Gastrocnemius medialis (tissue), 4 donors: Measurements from ENCODE around the gene CENPW.

Experiments
- POLR2A ChIP-seq, 2 donors: fragments of 450-650 bp; IDR thresholded peaks; one replicate each; pipeline ENCODE4 v1.6.1; 2017; ENCODE audit warnings: antibody characterized with exemption in 2 of 2, mild to moderate bottlenecking in 2 of 2, moderate library complexity in 2 of 2
- TF ChIP-seq, protein P1 (sequence below), 5 experiments: fragments of 450-650 bp in 3 of 5; fragments of 200-600 bp in 2 of 5; sonication (generic) in 2 of 5; IDR thresholded peaks in 4 of 5; conservative IDR thresholded peaks in 1 of 5; 1 replicate in 4 of 5; 2 replicates in 1 of 5; pipeline ENCODE4 v1.5.1; 2016 to 2019; ENCODE audit warnings: antibody characterized with exemption in 5 of 5, mild to moderate bottlenecking in 3 of 5, moderate library complexity in 3 of 5

DNA sequence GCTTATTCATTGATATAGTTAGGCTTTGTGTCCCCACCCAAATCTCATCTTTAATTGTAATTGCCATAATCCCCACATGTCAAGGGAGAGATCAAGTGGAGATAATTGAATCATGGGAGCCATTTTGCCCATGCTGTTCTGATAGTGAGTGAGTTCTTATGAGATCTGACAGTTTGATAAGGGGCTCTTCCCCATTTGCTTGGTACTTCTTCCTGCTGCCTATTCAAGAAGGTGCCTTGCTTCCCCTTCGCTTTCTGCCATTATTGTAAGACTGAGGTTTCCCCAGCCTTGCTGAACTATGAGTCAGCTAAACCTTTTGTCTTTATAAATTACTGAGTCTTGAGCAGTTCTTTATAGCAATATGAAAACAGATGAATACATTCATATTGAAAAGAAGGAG lies 45.6 kb downstream of the CENPW start:
- TF ChIP-seq POLR2A (IDR thresholded peaks at IDR 0.05) = no peak
- TF ChIP-seq, protein P1, sequence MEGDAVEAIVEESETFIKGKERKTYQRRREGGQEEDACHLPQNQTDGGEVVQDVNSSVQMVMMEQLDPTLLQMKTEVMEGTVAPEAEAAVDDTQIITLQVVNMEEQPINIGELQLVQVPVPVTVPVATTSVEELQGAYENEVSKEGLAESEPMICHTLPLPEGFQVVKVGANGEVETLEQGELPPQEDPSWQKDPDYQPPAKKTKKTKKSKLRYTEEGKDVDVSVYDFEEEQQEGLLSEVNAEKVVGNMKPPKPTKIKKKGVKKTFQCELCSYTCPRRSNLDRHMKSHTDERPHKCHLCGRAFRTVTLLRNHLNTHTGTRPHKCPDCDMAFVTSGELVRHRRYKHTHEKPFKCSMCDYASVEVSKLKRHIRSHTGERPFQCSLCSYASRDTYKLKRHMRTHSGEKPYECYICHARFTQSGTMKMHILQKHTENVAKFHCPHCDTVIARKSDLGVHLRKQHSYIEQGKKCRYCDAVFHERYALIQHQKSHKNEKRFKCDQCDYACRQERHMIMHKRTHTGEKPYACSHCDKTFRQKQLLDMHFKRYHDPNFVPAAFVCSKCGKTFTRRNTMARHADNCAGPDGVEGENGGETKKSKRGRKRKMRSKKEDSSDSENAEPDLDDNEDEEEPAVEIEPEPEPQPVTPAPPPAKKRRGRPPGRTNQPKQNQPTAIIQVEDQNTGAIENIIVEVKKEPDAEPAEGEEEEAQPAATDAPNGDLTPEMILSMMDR (IDR thresholded peaks at IDR 0.05 in 4 of 5, conservative IDR thresholded peaks at IDR 0.05 in 1 of 5) = no peak
